HuH-7 (cell line): Measurements from ENCODE around the gene HYDIN.
"Not testable (repeated sequence)": the region's sequence is repeated elsewhere in the genome, so short reads cannot be mapped to it uniquely, and the experiment has no call there.

Source experiments
- DNase-seq: peaks from one replicate; pipeline ENCODE4 v3.0.0; 2011; ENCODE audit warnings: low spot score

HYDIN gene

DNA sequence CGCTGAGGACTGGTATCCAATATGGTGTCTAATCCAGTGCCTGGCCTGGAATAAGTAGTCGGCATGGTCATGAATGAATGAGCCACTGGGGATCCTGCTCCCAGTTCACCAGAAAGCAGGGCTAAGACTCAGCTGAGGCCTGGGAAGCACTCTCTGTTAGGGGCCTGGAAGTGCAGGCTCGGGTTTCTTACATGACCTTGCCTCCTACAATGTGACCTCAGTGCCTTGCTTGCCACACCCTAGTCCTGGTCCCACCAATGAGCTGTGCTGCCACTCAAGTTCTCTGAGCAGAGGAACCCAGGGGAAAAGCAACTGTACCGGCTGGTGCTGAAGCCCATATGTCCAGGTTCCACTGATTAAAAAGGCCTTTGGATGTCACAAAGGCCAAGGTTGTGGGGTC, 238.0 kb downstream of the HYDIN start:
- not testable (repeated sequence) for DNase-seq

DNA sequence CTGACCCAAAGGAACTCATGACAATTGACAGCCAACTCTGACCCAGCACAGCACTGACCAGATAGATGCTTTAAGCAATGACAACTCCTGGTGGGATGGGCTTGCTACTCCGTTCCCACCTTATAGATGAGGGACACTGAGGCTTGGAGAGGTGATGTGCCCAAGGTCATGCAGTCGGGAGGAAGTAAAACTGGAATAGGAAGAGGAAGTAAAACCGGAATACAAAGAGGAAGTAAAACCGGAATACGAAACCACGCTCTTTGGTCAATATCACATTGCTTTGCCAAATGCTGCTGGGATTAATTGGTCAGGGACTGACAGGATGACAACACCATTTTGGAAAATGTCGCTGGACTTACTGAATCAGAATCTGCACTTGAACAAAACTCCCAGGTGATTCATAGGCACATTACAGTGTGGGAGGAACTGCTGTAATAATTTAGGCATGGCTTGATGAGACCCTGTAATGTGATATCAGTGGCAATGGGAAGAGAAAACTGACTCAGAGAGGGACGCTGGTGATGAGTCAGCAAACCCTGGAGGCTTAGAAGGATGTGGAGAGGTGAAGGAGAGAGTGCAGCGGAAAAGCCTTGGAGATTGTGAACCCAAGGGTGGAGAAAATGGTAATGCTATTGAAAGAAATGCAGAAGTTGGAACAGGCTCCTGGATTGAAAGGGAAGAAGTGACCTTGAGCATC, 243.4 kb downstream of the HYDIN start:
- DNase-seq, result not testable (repeated sequence)

DNA sequence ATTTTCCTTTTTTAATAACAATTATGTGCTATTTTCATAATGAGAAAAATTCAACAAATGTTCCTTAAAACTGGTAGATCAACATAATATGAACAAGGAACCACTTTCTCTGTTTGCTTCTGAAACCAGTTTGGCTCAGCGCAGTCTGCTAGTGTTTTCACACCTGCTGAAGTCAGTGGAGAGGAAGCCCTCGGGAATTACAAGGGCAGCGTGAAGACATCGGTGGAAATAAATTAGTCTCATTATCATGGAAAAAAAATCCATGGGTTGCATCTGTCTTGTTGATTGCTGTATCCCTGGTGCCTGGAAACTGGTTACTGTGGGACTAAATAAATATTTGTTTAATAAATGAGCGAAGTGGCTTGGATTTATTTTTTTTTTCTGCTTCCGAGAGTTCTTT, 245.8 kb downstream of the HYDIN start:
- DNase-seq, result not testable (repeated sequence)

DNA sequence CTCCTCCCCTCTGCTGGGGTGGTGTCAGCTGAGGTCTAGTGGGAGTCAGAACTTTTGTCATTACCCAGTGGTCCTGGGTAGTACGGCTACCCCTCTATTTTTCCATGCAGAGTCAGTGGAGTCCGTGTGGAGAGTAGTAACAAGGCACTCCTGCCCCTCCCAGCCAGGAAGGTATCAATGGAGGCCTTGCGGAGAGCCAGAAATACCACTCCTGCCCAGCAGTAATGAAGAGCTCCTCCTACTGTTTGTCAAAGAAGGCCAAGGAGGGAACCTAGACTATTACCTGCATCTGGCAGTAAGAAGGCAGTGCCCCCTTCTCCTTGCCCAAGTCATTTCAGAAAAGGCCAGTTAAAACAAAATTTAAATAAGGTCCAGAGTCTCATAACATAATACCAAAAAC, 262.2 kb downstream of the HYDIN start:
- DNase-seq, result not testable (repeated sequence)

DNA sequence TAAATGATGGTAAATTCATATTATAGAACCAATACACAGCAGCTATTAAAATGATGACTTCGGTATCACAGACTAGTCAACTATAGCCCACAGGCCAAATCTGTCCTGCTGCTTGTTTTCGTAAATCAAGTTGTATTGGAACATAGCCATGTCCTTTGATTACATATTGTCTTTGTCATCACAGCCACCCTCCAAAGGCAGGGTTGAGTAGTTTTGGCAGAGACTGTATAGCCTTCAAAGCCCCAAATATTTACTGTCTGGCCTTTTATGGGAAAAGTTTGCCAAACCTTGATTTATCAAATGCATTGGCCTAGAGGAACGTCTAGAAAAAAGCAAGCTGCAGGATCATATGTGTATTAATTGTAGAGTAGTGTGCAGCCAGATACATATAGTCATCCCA, 270.4 kb downstream of the HYDIN start:
- not testable (repeated sequence) for DNase-seq

DNA sequence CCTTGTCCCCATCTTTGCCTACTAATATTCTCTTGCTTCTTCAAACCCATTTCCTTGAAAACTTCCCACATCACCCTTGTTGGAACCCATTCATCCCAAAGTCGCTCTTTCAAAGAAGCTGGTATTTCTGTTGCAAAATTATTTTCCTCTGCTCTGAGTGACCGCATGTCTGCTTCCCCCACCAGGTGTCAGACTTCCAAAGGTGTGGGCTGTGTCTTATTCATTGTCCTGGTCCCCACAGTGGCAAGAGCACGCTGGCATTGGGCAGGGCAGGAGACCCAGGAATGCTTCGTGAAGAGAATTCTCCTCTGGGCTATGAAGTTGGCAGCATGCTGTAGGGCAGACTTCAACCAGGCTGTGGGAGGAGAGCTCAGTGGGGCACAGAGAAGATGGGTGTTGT, 275.6 kb downstream of the HYDIN start:
- DNase-seq, result not testable (repeated sequence)

DNA sequence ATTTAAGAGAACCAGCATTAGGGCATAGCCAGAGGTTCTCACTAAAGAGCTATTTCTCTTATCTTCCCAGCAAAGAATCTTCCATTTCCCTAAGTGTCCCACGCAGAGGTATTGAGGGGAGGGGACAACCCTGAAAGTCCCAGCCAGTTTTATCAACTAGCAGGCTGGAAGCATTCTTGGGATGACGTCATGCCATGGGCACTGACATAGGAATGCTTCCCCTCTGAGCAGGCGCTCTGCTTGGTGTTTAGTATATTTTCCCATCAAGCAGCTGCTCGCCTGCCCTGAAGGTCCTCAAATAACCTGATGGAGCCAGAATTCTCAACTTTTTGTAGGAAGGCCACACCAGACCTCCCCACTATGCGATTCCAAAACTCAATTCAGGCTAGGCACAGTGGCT, 276.7 kb downstream of the HYDIN start:
- DNase-seq, result not testable (repeated sequence)

DNA sequence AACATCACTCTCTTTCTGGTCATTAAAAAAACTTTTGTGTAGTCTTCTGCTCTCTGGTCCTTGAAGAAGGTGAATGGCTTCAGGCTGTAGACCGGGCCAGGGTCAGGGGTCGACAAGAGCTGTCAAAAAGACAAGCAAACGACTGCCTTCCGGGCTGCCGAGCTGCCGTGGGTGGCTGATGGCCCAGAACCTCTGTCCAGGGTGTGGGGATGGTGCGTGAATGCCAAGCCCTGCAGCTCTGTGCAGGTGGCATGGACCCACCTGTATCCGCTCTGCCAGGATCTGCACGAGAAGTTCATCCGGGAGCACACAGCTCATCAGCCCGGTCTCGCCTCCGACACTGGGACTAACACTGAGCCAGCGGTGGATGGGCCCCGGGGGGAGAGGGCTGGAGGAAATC, 287.0 kb downstream of the HYDIN start:
- DNase-seq, result not testable (repeated sequence)

DNA sequence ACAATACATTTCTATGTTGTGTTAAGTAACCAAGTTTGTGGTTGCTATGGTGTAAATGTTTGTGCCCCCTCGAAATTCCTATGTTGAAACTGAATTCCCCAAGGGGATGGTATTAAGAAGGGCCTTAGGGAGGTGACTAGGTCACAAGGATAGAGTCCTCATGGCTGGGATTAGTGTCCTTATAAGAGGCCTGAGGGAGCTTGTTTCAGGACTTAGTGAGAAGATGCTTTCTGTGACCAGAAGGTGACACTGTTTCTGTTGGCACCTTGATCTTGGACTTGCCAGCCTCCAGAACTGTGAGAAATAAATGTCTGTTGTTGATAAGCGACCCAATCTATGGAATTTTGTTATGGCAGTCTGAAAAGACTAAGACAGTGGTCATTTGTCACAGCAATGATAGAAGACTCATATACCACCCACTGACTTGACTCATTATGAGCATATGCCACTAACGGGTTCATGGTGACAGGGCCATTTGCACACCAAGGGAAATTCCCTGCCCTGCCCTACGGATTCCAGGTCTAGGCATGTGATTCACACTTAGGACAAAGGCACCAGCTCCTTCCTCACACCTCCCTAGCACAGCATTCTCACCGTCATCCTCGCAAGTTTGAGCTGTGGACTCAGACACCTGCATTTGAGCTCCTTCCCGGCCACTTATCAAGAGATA, 290.7 kb downstream of the HYDIN start:
- not testable (repeated sequence) for DNase-seq

DNA sequence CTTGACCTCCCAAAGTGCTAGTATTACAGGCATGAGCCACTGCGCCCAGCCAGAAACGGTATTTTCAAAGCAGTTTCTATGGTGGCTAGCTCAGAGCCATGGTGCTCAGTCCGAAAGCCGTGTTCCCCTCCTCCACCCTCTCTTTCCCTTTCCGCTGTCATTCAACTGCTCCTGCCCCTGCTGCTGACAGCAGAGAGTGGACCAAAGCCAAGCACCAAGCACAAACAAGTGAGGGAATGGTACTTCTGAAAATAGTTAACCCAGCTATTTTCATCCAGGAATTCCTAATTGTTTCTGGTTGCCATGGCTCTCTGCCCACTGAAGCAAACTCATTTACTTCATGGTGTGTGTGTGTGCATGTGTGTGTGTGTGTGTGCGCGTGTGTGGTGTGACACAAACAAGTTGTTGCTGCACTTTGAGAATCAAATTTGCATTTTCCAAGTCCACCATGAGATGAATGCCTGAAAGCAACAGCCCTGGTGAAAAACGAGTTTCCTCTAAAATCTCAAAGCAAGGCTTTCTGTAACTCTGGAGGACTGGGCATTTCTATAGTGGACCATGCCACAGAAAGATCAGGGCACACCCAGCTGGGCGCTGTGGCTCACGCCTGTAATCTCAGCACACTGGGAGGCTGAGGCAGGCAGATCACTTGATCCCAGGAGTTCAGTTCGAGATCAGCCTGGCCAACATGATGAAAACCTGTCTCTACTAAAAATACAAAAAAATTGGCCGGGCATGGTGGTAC, 293.6 kb downstream of the HYDIN start:
- not testable (repeated sequence) for DNase-seq

DNA sequence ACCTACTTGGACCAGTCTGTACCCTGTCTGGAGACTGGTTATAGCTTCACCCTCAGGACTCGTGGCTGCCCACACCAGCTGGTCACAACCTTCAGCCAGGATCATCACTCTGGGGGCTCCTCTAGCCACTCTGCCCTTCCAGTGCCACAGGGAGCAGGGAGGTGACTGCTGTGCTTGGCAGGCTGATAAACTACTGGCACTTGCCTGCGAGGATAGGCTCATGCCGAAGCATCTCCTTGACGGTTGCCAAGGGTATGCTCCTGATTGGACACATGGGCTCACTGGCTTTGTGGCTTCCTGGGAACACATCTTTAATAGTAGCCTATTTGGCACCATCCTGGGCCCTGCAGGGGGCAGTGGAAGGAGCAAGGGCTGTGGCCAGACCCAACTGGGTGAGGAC, 295.2 kb downstream of the HYDIN start:
- DNase-seq, result not testable (repeated sequence)

DNA sequence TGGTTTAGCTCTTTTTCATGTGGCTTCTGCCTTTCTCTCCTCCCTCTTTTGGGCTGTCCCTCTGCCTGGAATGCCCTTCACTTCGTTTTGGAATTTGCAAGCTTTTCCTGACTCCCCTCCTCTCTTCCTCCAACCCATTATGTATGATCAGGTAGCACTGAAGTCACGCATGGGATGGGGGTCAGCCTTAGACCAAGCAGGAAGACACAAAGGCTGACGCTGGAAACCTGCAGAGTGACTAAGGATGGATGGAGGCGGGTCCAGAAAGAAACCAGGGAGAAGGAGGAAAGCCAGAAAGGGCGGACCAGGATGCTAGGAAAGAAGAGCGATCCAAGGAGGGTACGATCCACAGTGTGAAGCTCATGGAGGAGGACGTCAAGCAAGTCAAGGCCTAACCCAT, 296.8 kb downstream of the HYDIN start:
- DNase-seq, result not testable (repeated sequence)

DNA sequence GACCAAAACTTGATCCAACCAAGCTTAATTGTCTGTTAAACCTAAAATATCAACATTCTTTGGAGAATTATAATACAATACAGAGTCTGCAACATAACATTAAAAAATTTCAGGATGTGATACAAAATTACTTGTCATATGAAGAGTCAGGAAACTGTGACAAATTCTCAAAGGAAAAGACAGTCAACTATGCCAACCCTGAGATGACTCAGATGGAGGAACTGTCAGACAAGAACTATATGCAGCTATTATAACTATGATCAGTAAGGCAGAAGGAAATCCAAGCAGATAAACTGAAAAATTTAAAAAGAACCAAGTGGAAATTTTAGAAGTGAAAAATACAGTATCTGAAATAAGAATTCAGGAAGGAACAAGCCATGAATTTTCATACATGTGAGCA, 299.8 kb downstream of the HYDIN start:
- DNase-seq, result not testable (repeated sequence)

DNA sequence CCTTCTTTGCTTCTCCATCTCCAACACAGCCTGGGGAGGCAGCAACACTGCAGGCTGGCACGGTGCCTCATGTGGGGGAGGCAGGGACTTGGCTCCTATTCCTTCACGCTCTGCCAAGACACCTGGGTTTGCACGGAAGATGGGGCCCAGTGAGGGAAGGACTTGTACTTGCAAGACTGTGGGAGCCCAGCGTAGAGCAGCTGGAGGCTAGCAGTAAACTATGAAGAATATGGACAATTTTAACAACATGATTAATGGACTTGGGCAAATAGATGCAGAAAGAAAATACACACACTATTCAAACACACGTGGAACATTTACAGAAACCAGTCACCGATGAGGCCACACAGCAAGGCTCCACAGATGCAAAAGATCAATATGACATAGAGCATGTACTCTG, 308.4 kb downstream of the HYDIN start:
- not testable (repeated sequence) for DNase-seq

DNA sequence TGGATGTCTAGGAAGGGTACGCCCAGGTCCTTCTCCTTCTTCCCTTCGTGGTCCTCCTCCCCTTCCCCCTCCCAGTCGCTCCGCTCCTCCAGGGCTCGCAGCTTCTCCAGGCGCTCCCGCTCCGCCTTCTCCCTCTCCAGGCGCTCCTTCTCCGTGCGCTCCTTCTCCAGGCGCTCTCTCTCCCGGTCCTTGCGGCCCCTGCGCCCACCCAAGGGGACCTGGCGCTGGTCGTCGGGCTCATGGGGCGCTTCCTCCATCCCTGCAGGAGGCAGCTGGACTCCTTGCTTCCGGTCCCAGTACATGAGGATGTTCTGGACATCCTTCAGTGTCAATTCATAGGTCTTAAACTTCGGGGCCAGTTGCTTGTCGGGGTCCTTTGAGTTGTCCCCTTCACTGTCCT, 309.9 kb downstream of the HYDIN start:
- not testable (repeated sequence) for DNase-seq

DNA sequence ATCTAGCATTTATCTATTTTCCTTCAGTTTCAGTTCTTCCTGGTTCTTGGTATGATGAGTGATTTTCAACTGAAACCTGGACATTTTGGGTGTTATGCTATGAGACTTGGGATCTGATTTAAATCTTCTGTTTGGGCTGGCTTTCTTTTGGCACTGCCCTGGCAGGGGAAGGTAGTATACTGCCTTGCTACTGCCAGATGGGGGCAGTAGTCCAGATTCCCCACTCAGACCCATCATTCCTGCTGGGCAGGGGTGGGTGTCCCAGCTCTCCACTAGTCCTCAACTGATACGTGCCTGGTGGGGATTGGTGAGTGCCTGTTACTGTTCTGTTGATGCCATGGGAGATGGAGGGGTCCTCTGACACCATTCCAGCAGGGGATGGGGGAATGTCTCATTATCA, 342.3 kb downstream of the HYDIN start:
- DNase-seq, result not testable (repeated sequence)

DNA sequence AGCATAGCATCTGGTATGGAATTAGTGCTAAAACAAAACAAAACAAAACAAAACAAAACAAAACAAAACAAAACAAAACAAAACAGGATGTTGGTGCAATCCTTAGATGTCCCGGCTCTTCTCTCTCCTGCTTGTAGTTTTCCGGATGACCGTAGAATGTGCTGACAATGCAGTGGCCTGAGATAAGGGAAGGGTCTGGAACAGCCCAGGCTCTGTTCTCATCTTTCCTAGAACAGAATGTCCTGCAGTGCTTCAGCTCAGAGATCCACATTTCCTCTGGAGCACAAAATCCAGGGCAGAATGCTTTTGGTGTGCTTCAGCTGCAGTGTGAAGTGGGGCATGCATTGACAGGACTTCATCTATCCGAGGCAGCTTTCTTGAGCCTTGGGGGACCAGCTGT, 345.9 kb downstream of the HYDIN start:
- not testable (repeated sequence) for DNase-seq

DNA sequence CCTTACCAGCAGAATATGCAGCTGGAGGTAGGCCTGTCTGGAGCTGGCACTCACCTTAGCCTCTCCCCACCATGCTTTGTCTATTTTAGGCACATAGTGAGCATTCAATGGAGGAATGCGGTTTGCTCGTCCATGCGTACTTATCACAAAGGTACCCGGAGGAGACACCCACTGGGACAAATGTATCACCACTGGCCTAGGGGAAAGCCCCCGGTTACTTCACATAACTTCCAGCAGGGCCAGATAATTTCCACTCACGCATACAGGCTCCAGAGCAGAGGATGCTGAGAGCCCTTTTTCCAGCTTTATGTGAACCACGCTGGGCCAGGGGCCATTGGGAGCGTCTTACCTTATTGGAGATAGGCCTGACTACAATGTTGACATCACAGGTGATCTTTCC, 348.2 kb downstream of the HYDIN start:
- not testable (repeated sequence) for DNase-seq

DNA sequence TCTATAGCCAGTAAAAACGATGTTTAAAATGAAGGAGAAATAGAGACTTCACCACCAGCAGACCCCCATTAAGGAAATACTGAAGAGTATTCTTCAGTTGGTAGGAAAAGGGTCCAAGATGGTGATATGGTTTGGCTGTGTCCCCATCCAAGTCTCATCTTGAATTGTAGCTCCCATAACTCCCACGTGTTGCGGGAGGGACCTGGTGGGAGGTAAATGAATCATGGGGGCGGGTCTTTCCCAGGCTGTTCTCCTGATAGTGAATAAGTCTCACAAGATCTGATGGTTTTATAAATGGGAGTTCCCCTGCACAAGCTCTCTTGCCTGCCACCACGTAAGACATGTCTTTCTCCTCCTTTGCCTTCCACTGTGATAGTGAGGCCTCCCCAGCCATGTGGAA, 352.6 kb downstream of the HYDIN start:
- DNase-seq, result not testable (repeated sequence)

DNA sequence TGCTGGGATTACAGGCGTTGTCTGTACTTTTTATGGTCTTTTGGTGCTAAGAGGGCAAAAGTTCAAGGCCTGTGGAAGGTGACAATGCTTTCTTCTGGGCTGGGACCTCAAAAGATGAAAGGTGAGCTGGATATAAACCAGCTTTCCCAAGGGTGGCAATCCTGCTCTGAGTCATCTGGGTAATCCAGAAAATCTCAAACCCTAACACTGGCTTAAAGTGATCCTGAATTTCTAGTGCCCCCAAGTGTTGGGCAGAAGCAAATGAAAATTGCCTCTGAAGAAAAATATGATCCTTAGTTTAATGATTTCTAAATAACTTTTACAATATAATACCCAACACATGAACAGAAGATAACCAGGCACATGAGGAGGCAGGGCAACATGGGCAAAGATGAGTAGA, 354.1 kb downstream of the HYDIN start:
- not testable (repeated sequence) for DNase-seq

DNA sequence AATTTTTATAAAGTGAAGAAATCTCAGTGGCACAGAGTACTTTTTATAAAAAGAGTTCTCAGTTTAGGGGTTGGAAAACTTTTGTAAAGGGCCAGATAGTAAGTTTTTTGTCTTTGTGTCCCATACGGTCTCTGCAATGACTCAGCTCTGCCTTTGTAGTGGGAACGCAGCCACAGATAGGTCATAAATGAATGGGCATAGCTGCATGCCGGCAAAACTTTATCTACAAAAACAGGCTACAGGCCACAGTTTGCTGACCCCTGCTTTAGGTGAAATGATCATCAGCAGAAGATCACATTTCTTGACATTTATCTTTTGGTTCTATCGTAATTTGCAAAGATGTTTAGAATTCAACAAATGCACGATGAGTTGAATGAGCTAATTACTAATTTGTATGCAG, 365.8 kb downstream of the HYDIN start:
- not testable (repeated sequence) for DNase-seq

DNA sequence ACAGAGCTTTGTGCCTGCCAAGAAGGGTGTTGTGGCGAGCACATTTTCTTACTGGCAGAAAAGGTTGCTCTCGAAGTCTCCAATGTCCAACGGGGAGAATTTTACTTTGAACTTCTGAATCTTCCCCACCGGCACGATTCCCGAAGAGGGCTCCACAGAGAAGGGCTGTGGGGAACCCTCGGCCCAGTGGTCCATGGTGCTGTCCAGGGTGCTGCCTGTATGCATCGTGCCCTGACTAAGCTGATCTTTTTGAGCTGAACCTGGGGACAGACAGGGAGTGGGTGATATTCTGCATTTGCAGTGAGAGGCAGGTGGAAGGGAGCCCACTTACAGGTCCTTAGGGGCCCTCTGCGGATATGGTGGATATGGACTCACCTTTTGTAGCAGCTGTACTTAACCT, 368.5 kb downstream of the HYDIN start:
- DNase-seq, result not testable (repeated sequence)

DNA sequence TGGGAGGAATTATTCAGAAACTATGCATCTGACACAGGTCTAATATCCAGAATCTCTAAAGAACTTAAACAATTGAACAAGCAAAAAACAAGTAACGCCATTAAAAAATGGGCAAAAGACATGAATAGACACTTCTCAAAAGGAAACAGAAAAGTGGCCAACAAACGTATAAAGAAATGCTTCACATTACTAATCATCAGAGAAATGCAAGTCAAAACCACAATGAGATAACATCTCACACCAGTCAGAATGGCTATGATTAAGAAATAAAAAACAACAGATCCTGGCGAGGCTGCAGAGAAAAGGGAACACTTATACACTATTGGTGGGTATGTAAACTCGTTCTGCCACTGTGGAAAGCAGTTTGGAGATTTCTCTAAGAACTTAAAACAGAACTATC, 379.2 kb downstream of the HYDIN start:
- not testable (repeated sequence) for DNase-seq
